GM21390 (cell line): Measurements from ENCODE around the gene CDK2AP2.

Experiments used
- ATAC-seq: cut with Tn5 transposase; IDR thresholded peaks from one replicate; pipeline ENCODE4 v1.9.1; 2021; ENCODE audit not compliant: unreplicated experiment

The CDK2AP2 gene

GRCh38 chr11:67504005-67504949 is 3.7 kb downstream of the CDK2AP2 start:
- no peak for ATAC-seq

- no peak for ATAC-seq
These were observed 4.6 kb downstream of the CDK2AP2 start for GRCh38 chr11:67503119-67504004.

GRCh38 chr11:67502328-67502979 is 5.5 kb downstream of the CDK2AP2 start:
- no peak for ATAC-seq

GRCh38 chr11:67501854-67502253 is 6.1 kb downstream of the CDK2AP2 start:
- ATAC-seq = no peak

- ATAC-seq = no peak
These were observed 6.9 kb downstream of the CDK2AP2 start for GRCh38 chr11:67500831-67501715.

- no peak for ATAC-seq
These were observed 7.5 kb downstream of the CDK2AP2 start for GRCh38 chr11:67500484-67500821.

GRCh38 chr11:67499808-67500483 is 8.0 kb downstream of the CDK2AP2 start:
- no peak for ATAC-seq

- no peak for ATAC-seq
These were observed 9.4 kb downstream of the CDK2AP2 start for GRCh38 chr11:67498544-67498972.

- no peak for ATAC-seq
These were observed 10.2 kb downstream of the CDK2AP2 start for GRCh38 chr11:67497656-67498291.

- no peak for ATAC-seq
These were observed 11.8 kb downstream of the CDK2AP2 start for GRCh38 chr11:67496113-67496512.

GRCh38 chr11:67495234-67496005 is 12.5 kb downstream of the CDK2AP2 start:
- no peak for ATAC-seq

- ATAC-seq = no peak
These were observed 13.4 kb downstream of the CDK2AP2 start for GRCh38 chr11:67494371-67495233.

- no peak for ATAC-seq
These were observed 14.2 kb downstream of the CDK2AP2 start for GRCh38 chr11:67493548-67494370.

- ATAC-seq = no peak
These were observed 15.0 kb downstream of the CDK2AP2 start for GRCh38 chr11:67492801-67493547.

- ATAC-seq = no peak
These were observed 15.8 kb downstream of the CDK2AP2 start for GRCh38 chr11:67492069-67492727.
